HL-60/S4 (cell line): ENCODE results near the gene IMMP2L.

ENCODE experiments used
- in situ Hi-C: fragments of 300-500 bp; cut with MboI; formaldehyde crosslinking; loops from 2 replicates; pipeline ENCODE4 v1.14.3; 2022; ENCODE audit warnings: low sequenced_read_pairs

IMMP2L gene

GRCh38 chr7:110775046-110775445 lies 787.2 kb downstream of the IMMP2L start:
- in situ Hi-C loops, result no loop called here

DNA sequence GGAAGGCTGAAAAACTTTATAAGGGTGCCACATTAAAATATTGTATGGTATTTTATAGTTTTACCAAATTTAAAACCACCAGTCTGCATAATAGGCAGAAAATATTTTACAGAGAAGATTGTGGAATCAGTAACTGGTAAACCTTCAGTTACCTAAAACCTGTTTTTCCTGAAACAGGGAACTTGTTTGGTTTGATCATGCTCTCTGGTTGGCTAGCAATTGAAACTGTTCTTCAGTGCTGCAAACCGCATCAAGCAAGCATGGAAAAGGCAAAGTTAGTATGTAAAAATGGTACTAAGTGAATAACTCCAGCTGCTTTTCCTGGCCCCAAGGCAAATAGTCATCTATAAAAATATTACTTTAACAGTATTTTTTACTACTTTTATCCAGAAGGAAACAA lies 788.2 kb downstream of the IMMP2L start:
- in situ Hi-C loops, result no loop called here

DNA sequence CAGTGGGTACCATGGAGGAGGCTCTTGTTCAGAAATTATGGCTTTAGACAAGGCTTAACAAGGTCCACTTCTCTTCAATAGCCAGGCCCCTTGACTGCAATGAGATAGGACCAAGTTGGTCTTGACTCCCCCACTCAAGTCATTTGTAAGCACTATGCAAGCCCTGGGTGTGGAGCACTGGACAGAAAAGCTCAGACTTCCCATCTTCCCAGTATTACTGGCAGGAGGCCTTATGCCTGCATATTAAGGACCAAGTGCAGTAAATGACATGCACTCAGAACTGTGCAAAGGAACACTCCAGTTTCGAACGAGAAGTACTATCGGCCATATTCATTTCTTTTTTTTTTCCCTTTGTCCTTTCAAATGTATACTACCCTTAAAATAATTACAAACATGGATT lies 789.7 kb downstream of the IMMP2L start:
- in situ Hi-C loops, result no loop called here

DNA sequence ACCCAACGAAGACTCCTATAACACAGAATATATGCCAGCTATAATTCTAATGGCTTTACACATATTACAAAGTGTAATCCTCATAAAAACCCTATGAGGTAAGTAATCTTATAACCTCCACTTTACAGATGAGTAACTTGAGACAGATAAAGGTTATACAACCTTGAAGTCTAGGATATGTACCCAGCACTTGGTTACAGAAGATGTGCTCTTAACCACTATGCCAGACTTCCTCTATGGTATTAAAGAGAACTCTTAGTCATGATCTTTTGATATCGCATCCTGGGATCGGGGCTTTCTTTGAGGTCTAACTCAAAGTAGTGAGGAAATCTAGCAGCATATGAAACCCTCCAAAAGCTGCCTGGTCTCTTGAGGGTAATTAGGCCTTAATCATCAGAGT lies 790.6 kb downstream of the IMMP2L start:
- in situ Hi-C loops, result no loop called here

DNA sequence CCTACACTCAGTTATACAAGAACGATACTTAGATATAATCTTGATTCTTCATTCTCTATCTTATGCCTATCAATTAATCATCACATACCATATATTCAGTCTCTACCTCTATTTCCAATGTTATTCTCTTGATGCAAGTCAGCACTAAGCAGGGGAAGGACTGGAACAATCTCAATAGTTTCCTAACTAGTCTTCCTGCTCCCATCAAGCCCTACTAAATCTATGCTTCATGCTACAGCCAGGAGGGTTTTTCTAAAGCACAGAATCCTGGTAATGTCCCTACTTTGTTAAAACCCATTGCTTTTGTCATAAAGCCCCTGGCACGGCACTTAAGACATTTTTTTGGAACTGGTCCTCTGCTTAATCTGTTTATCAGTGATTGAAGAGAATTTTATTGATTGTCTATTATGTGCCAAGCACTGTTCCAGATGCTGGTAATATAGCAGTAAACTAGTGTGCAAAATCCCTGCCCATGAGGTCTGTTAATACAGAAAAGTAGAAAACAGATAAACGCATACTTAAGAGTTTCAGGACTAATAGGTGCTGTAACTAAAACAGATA lies 794.7 kb downstream of the IMMP2L start:
- in situ Hi-C loops, result no loop called here

DNA sequence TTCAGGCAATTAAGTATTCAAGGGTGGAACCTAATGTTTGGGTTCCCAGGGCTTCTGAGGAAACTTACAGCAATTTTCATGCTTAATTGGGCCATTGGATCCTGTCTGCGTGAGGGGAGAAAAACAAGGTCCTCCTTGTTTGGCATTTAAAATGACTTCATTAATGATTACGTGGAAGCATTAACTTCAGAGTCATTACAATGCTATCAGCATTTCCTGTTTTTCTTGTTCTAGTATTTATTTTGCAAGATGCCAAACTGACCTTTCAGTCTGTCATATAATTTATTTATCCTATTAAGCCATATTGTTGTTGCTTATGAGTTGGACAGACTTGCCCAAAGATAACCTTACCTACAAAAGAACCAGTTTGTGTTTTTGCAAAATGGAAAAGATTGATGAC lies 795.4 kb downstream of the IMMP2L start:
- in situ Hi-C loops, result no loop called here

GRCh38 chr7:110764852-110765251 lies 797.4 kb downstream of the IMMP2L start:
- in situ Hi-C loops, result no loop called here

DNA sequence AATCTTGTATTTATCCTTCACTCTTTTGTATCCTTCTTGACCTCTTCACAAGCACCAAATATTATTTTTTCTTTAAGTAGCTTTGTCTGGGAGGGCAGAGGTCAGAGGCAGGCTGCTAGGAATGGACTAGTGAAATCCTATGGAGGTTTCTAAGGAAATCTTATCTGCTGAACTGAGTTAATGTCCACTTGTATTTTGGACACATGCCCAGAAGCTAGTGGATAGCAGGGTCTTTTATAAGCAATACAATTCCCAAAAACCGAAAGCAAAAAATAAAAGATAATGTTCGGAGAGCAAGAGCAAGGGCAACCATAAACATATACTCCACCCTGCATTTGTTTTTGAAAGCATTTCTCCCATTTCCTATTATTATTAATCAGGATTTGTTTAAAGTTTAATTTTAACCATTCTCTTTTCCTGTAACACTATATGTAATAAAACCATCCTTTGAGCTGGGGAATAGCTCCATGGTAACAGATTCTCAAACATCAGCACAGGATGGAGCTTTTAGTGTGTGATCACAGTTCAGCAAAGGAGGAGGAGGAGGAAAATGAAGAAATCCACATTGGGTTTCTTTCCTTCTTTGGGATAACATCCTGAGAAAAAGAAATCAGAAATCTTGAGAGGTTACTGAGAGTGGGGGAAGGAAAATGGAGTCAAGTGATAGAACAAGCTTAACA lies 799.6 kb downstream of the IMMP2L start:
- in situ Hi-C loops, result no loop called here

DNA sequence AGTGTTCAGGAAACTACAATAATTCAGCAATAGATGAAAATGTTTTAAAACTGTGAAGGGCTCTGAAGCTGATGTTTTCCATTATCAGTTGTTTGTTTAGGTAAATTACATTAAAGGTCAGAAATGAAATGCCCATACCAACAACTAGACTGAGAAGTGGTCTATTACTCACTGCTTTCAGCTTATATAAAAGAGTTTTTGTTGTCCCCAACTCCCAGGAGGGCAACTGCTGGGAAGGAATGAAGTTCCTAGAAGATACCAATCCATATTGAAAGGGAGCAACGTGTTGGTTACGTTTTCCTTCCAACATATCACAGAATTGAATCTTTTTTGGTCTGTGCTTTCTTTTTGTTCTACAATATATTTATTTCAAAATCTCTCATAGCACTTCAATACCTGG lies 802.0 kb downstream of the IMMP2L start:
- in situ Hi-C loops, result no loop called here

- in situ Hi-C loops, result no loop called here
Measured at GRCh38 chr7:110759069-110759468, 803.2 kb downstream of the IMMP2L start.

- in situ Hi-C loops, result no loop called here
Measured at GRCh38 chr7:110754649-110755048, 807.6 kb downstream of the IMMP2L start.

DNA sequence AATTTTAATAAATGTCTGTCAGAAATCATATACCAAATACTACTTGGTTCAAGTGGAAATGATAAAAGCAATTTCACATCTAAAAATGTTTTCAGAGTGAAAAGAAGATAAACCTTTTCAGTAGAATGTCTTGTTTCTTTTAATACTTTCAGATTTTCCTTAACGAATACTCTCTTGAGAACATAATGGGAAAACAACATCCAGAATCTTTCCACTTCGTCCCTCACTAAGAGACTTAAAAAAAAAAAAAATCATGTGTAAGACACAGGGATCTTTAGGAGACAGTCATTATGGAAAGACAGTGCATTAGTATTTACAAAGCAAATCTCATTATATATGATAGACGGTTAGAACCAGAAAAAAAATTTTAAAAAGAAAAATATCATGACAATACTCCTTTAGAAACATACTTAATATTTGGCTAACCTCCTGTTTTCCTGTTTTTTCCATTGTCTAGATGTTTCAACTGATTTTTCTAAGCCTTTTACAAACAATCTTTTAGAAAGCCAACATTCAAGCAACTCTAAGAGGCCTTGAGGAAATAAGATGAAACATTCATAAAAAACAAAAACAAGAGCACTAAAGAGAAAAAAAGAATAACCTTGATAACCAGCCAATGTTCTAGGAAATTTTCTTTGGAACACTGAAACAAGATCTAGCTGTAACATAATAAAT lies 811.2 kb downstream of the IMMP2L start:
- in situ Hi-C loops, result no loop called here

GRCh38 chr7:110733221-110733620 lies 829.1 kb downstream of the IMMP2L start:
- in situ Hi-C loops, result no loop called here

- in situ Hi-C loops, result no loop called here
Measured at GRCh38 chr7:110724811-110725210, 837.5 kb downstream of the IMMP2L start.

DNA sequence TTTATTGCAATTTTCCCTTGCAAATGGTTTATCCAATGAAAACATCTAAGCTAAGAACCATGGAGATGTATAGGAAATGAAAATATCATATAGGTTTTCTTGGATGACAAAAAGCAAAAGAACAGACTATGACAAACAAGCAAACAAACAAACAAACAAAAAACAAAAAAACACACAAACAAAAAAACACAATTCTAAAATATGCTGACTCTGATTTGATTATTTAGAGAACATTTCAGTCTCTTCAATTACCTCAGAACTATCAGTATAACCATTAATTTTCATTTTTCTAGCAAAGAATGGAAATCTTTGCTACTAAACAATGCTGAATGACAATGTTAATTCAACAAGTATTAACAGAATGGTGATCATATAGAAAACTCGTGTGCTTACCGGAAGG lies 840.9 kb downstream of the IMMP2L start:
- in situ Hi-C loops, result no loop called here

DNA sequence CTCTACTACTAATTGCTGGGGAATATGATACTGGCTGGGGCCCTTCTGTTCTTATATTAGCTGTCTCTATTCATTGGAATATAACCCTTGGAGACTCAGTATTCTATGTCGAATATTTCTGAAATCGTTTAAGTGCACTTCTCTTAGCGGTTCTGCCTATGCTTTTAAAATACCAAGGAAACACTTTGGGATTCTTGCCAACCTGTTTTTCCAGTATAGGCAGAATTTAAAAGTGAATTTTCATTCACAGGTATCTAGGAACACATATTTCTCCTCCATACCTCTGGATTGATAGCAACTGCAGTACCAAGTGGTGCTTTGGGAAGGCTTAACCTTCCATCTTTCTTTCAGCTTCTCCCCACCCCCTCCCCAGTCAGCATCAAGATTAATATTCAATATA lies 841.7 kb downstream of the IMMP2L start:
- in situ Hi-C loops, result no loop called here

DNA sequence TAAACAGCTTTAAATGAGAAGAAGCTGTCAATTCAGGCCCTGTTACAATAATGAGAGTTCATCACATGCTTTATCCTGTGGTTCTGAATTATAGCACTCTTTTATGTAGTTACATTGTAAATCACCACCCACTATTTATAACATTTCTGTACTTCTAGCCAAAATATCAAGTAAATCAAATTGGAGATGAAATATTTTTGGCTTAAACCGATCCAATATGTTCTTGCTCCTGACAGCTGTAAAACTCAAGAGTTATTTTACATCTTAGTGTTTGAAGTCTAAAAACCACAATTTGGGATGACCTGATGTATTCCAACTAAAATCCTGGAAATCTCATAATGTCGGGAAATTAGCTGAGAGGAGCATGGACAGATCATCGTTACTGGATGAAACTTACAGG lies 842.6 kb downstream of the IMMP2L start:
- in situ Hi-C loops, result no loop called here

DNA sequence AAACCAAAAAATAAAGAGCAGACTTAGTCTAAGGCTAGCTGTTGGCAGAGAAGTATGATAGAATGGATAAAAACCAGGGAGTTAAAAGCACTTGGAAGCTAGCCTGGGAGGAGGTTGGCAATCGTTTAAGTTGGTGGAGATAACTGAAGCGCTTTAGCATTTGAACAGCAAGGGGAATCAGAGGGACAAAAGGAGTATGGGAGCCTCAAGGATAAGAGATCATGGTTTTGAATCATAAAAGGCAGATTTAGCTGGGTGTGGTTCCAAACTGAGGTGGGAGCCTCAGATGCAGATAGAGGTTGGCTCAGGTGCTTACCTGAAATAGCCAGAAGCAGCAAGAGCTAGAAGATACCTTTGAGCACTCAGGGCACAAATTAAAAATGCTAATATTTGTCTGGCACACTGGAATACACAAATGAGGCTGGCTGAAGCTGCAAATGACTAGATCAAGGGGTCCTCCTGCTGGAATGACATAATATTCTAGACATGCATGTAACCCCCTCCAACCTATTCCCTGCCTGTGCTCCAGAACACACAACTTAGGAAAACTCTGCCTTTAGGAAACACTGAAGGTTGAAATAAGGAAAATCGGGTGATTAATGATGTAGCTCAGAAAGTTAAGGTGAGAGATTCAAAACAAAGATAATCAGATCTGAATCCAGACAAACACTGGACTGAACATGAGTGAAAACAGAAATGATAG lies 843.6 kb downstream of the IMMP2L start:
- in situ Hi-C loops, result no loop called here

DNA sequence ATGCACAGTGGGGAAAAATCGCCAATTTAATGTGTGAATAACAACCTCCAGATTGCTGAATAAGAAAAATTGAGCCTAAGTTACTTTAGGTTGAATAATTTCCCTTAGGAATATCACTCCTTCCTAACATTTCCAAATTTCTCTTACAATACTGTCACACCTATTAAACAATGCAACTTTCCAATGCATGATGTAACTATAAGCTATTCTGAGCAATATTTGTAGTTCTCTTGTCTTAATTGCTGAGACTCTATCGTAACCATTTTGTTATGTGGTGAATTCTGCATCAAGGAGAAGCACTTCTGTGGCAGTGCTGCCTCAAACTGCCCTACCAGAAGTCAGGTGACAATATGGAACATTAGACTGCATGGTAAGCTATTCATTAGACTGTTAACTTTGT lies 858.1 kb downstream of the IMMP2L start:
- in situ Hi-C loops, result no loop called here

DNA sequence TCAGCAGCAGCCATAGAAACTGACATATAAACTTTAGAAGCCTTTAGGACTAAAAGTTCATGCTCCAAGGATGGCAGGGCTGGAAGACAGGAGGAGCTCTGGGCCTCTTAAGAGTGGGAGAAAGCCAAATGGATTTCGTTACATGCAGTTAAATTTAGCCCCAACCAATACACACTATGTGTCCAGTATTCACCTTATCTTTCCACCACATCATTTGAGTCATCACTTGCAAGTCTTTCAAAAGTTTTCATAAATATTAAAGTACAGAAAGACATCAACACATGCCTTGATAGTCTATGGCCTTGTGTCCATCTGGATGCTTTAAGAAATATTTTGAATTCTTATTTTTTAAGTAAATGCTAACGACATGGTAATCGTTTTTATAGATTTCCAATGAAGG lies 863.7 kb downstream of the IMMP2L start:
- in situ Hi-C loops, result no loop called here

- in situ Hi-C loops, result no loop called here
Measured at GRCh38 chr7:110693344-110693743, 868.9 kb downstream of the IMMP2L start.

GRCh38 chr7:110688908-110689307 lies 873.4 kb downstream of the IMMP2L start:
- in situ Hi-C loops, result no loop called here
